IgD-negative memory B cell (primary cell): ENCODE results near the gene CARTPT. TPM values are rescaled to one million over a fixed set of nuclear protein-coding genes. Genes with fewer than 3 reads are reported as not detected.

Experiments
- H3K27ac Mint-ChIP-seq, 3 donors: one replicate each; pipeline ENCODE4 v1.8.0; 2020 to 2022; ENCODE audit warnings: mild to moderate bottlenecking in 3 of 3, mixed read lengths in 3 of 3, moderate library complexity in 1 of 3
- H3K27me3 Mint-ChIP-seq: one replicate; pipeline ENCODE4 v1.8.0; 2021; ENCODE audit warnings: mixed read lengths
- H3K36me3 Mint-ChIP-seq: one replicate; pipeline ENCODE4 v1.8.0; 2020; ENCODE audit warnings: mild to moderate bottlenecking, mixed read lengths
- H3K4me1 Mint-ChIP-seq, 3 donors: one replicate each; pipeline ENCODE4 v1.8.0; 2020 to 2022; ENCODE audit warnings: mixed read lengths in 3 of 3, mild to moderate bottlenecking in 1 of 3
- H3K4me3 Mint-ChIP-seq, 4 donors: one replicate each; pipeline ENCODE4 v1.8.0; 2020 to 2022; ENCODE audit warnings: mild to moderate bottlenecking in 4 of 4, mixed read lengths in 4 of 4, moderate library complexity in 3 of 4
- H3K9me3 Mint-ChIP-seq, 3 donors: one replicate each; pipeline ENCODE4 v1.8.0; 2020 to 2021; ENCODE audit warnings: mixed read lengths in 3 of 3, mild to moderate bottlenecking in 1 of 3
- polyA plus RNA-seq: library from polyadenylated mRNA; unstranded; fragments of 300-500 nt; fragmentation: Illumina TruSeq; gene quantifications from one replicate; pipeline ENCODE4 v1.2.3, GENCODE V29; 2021

Gene CARTPT
- polyA plus RNA-seq, 1 donor from 2014 or later = not detected

GRCh38 chr5:71751422-71751821, 32.3 kb downstream of the CARTPT start:
- H3K27ac Mint-ChIP-seq = no peak overlapping the region
- H3K27me3 Mint-ChIP-seq = peaks cover 5% of the 10 kb centered on the region
- no peaks in the 10 kb centered on the region for H3K4me1 Mint-ChIP-seq
- no peak overlapping the region for H3K4me3 Mint-ChIP-seq
- no peaks in the 10 kb centered on the region for H3K9me3 Mint-ChIP-seq
- H3K36me3 Mint-ChIP-seq = no peaks in the 10 kb centered on the region

DNA sequence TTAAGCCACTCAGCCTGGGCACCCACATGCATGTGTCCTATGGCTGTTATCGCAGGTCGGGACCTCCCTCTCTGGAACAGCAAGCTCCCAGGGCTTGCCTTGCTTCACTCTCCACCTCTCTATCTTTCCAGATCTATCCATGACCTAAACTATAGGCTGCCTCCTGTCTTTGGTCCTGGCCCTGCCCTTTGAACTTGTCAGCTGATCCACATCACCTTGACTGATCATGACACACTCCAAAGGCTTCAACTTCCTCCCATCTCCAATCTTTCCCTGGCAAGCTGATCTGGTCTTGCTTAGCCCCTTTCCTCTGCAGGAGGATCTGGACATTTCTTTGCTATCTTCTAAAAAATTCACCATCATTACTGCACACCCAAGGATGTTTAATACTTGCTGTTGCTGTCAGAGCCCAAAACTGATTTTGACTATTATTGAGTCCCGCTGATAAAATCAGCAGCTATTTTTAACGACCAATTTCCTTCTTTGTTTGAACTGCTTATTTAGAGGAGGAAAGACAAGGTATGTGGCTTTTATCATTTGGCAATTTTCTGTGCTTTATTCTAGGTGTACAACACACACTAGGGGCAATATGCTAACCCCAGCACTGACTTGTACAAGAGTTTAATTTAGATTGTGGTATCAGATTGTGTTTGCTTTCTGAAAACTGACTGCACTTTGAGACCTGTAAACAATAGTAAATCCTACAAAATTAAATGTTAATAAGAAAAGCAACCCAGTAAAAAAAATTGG, 33.5 kb downstream of the CARTPT start:
- Mint-ChIP-seq H3K9me3 (no peaks in the 10 kb centered on the region), H3K4me3 (no peak overlapping the region), H3K36me3 (no peaks in the 10 kb centered on the region), H3K27me3 (peaks cover 5% of the 10 kb centered on the region), H3K27ac (no peak overlapping the region), H3K4me1 (peaks cover 0 to 1% (median under 1%) of the 10 kb centered on the region in 3 donors)

GRCh38 chr5:71757590-71758543, 38.8 kb downstream of the CARTPT start:
- Mint-ChIP-seq H3K4me1 (peaks cover 0 to 5% (median 4%) of the 10 kb centered on the region in 3 donors), H3K9me3 (no peaks in the 10 kb centered on the region), H3K27me3 (no peaks in the 10 kb centered on the region), H3K27ac (no peak overlapping the region), H3K4me3 (peak overlapping the region in 2 of 4 donors; percentile 27 to 30), H3K36me3 (no peaks in the 10 kb centered on the region)

- H3K4me3 Mint-ChIP-seq = no peak overlapping the region
- H3K27me3 Mint-ChIP-seq = no peaks in the 10 kb centered on the region
- peaks cover 0 to 2% (median 2%) of the 10 kb centered on the region in 3 donors for H3K4me1 Mint-ChIP-seq
- H3K27ac Mint-ChIP-seq = no peak overlapping the region
- H3K9me3 Mint-ChIP-seq = no peaks in the 10 kb centered on the region
- no peaks in the 10 kb centered on the region for H3K36me3 Mint-ChIP-seq
Observed at GRCh38 chr5:71762826-71763225, 43.8 kb downstream of the CARTPT start.

GRCh38 chr5:71767661-71768060, 48.6 kb downstream of the CARTPT start:
- H3K4me1 Mint-ChIP-seq = peaks cover 0 to 5% (median 1%) of the 10 kb centered on the region in 3 donors
- H3K27me3 Mint-ChIP-seq = peaks cover 4% of the 10 kb centered on the region
- H3K9me3 Mint-ChIP-seq = no peaks in the 10 kb centered on the region
- H3K4me3 Mint-ChIP-seq = no peak overlapping the region
- H3K36me3 Mint-ChIP-seq = no peaks in the 10 kb centered on the region
- no peak overlapping the region for H3K27ac Mint-ChIP-seq

DNA sequence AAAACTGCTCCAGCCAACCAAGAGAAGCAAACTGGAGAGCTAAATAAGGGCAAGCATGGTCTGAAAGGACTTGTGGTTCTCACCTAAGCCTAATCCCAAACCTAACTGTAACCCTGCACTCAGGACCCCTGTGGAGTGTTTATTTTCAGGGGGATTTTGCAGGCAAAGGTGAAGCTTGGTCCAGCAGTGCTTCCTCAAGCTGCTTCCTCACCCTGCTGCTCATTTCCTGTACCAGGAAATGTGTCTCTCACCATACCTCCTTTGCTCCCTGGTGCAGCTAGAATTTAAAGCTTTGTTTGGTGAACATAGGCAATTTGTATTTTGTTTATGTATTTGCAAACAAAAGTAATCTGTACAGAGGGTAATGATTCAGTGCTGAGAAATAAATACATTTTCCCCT, 50.2 kb downstream of the CARTPT start:
- Mint-ChIP-seq H3K4me1 (peaks cover 0 to 5% (median 1%) of the 10 kb centered on the region in 3 donors), H3K27ac (no peak overlapping the region), H3K27me3 (peaks cover 4% of the 10 kb centered on the region), H3K4me3 (no peak overlapping the region), H3K9me3 (no peaks in the 10 kb centered on the region), H3K36me3 (no peaks in the 10 kb centered on the region)

GRCh38 chr5:71770381-71770780, 51.3 kb downstream of the CARTPT start:
- no peak overlapping the region for H3K4me3 Mint-ChIP-seq
- H3K9me3 Mint-ChIP-seq = no peaks in the 10 kb centered on the region
- H3K27me3 Mint-ChIP-seq = peaks cover 8% of the 10 kb centered on the region
- H3K36me3 Mint-ChIP-seq = no peaks in the 10 kb centered on the region
- peaks cover 0 to 5% (median 1%) of the 10 kb centered on the region in 3 donors for H3K4me1 Mint-ChIP-seq
- H3K27ac Mint-ChIP-seq = no peak overlapping the region

Other genes with a start within 250 kb of the CARTPT start
- gene MCCC2, start 131.9 kb upstream of the CARTPT start, polyA plus RNA-seq = 33.2 TPM